GM18873 (cell line): ENCODE measurements around the gene ALKBH5.

Experiments used
- ATAC-seq: cut with Tn5 transposase; IDR thresholded peaks from one replicate; pipeline ENCODE4 v1.9.1; 2021; ENCODE audit warnings: mild to moderate bottlenecking, moderate library complexity, moderate number of reproducible peaks; ENCODE audit not compliant: unreplicated experiment, low FRiP score

Gene ALKBH5

GRCh38 chr17:18256776-18257175 is 73.1 kb downstream of the ALKBH5 start:
- no peak for ATAC-seq

DNA sequence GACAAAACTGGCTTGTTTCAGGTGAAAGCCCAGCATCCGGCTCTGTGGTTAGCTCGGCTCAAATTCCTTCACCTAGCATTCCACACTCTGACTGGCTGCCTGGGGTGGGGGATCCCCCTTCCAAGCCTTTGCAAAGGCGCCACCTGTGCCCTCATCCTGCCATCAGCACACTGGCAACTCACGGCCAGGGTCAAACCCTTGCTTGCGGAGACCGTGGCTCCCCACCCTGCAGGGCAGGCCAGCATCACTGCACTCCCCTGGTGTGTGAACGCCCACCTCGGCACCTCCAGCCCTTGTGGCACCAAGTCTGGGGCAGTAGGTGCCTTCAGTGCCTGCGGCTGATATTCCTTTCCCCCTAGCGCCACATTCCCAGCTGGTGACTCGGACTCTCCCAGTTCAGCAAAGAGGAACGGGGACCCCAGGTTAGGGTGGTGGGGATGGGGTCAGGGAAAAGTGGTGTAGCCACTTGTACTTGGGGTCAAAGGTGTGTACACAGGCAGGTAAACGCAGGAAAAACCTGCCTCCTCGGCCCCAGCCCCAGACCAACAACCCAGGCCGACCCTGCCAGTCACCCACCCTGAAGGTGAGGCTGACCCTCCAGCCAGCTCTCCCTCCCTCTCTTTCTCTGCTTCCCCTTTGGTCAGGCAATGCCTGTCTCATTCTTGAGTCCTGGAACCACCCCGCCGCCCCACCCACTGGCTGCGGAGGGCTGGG is 73.8 kb downstream of the ALKBH5 start:
- no peak for ATAC-seq

- ATAC-seq: no peak
Measured at GRCh38 chr17:18257982-18258355, 74.3 kb downstream of the ALKBH5 start.

DNA sequence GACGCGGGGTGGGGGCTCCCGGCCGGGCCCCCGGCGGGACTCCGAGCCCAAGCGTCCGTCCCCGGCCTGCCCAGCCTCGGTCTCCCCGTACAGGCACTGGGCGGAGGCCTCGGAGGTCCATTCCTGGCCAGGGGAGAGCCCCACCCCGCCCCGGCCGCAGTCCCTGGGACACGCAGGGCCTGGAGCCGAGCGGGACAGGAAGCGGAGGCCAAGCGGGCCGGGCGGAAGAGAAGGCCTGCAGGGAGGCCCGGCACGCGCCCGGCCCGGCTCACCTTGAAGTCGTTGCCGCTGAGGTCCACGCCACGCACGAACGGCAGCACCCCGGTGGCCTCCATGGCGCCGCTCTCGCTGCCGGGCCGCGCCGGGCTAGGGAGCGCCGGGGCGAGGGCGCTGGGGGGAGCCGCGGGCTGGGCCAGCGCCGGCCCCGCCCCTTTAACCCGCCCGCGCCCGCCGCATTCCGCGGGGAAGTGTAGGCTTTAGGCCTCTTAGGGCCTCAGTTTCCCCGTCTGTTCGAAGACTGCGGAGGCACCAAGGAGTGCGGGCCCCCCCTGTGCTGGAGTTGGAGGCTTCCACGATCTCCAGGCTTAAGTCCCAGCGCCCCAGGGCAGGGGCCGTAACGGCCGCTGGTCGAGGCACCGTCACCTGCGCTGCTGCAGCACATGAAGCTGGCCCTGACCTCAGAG is 74.9 kb downstream of the ALKBH5 start, which contains the start of gene FLII:
TSS of gene FLII (minus strand) at position 383 of the 683 bp plus-strand sequence. CDS start at position 335, 48 bp downstream.
- ATAC-seq: no peak
